ENCODE results near the gene ZSWIM6.

The ZSWIM6 gene

DNA sequence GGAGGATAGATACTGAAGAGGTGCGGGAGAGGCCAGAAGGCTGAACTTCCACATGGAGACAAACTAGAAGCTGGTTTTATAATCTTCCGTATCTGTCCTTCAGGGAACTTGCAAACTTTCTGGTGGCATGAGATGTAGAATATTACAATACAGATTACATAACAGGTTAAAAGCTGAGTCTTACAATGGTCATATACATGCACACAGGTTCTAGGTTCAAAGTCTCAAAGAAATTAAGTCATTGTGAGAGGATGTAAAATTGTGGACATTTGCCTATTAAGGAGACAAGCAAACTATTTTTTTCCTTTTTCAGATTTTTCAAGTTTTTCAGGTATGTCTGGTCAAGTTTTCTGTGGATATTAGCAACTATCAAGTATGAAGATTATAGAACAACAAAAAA, 10.4 kb upstream of the ZSWIM6 start:
- H3K4me3 ChIP-seq (ENCODE audit: low read length), result no peak overlapping the region
- no peaks in the 10 kb centered on the region for H3K9me3 ChIP-seq (replicated peaks; ENCODE audit: insufficient read depth, low read length)
- H4K20me1 ChIP-seq (ENCODE audit: insufficient read depth, low read length), result no peaks in the 10 kb centered on the region
- TF ChIP-seq, protein P1, sequence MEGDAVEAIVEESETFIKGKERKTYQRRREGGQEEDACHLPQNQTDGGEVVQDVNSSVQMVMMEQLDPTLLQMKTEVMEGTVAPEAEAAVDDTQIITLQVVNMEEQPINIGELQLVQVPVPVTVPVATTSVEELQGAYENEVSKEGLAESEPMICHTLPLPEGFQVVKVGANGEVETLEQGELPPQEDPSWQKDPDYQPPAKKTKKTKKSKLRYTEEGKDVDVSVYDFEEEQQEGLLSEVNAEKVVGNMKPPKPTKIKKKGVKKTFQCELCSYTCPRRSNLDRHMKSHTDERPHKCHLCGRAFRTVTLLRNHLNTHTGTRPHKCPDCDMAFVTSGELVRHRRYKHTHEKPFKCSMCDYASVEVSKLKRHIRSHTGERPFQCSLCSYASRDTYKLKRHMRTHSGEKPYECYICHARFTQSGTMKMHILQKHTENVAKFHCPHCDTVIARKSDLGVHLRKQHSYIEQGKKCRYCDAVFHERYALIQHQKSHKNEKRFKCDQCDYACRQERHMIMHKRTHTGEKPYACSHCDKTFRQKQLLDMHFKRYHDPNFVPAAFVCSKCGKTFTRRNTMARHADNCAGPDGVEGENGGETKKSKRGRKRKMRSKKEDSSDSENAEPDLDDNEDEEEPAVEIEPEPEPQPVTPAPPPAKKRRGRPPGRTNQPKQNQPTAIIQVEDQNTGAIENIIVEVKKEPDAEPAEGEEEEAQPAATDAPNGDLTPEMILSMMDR (IDR thresholded peaks at IDR 0.05; ENCODE audit: low read length), result no peak
- no peak for TF ChIP-seq EZH2phosphoT487 (IDR thresholded peaks at IDR 0.05; ENCODE audit: low read length)
- TF ChIP-seq EZH2 (optimal IDR thresholded peaks at IDR 0.05; ENCODE audit: low read depth, low read length), result no peak
- peaks cover 23% of the 10 kb centered on the region for H3K4me1 ChIP-seq (ENCODE audit: low read length)
- H3K4me2 ChIP-seq (ENCODE audit: low read depth, low read length), result no peak overlapping the region
- H3K79me2 ChIP-seq (ENCODE audit: low read length), result no peaks in the 10 kb centered on the region
- no peaks in the 10 kb centered on the region for H3K36me3 ChIP-seq (replicated peaks; ENCODE audit: insufficient read depth, low read length)
- H3K9ac ChIP-seq (ENCODE audit: low read length), result no peak overlapping the region
- DNase-seq, result no peak
- no peak overlapping the region for H3K27ac ChIP-seq (ENCODE audit: low read length)
- H3K27me3 ChIP-seq (replicated peaks; ENCODE audit: insufficient read depth, low read length), result no peaks in the 10 kb centered on the region
- peaks cover 25% of the 10 kb centered on the region for H3F3A ChIP-seq (ENCODE audit: insufficient read depth, low read length)
- no peak overlapping the region for H2AFZ ChIP-seq (ENCODE audit: low read length)
- no peaks in the 10 kb centered on the region for H3K9me2 ChIP-seq (replicated peaks; ENCODE audit: insufficient read depth, low read length)

DNA sequence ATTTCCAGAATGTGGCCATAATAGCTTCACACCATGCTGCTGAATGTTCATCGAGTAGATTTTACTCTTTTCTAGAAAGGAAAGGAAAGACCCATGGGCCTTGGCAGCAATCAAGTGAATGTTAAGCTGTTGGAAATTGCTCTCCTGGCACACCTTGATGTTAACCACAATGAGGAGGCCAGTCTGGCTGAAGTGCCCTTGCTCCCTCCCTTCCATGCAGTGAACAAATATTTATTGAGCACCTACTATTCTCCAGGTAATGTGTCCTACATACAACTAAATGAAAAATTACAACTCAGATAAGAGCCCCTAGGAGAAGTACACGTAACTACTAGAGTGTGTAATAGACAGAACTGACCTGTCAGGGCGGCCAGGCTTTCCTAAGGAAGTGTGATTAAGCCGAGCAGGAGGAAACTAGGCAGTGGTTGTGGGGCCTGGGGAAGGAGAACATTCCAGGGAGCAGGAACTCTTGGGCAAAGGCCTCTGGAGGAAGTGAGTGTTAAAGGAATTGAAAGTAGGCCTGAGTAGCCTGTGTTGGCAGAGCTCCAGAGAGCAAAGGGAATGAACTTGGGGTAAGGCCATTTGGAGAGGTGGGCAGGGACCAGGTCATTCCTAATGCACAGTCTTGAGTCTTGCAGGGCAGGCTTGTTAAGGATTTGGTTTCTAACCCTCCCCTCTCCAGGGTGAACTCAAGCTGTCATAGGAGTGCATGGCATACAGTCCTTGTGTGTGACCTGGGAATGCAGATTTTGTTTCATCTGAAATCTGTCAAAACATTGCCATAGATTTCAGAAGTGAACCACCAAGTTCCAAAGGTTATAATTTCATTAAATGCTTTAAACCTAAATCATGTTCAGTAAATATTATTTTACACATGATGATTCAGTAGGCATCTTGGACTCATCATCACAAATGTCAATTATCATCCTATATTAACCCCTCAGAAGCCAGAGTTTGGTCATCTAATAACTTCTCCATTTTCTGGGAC, 9.0 kb upstream of the ZSWIM6 start:
- H3K9me3 ChIP-seq (replicated peaks; ENCODE audit: insufficient read depth, low read length), result no peaks in the 10 kb centered on the region
- H3K4me2 ChIP-seq (ENCODE audit: low read depth, low read length), result no peak overlapping the region
- no peaks in the 10 kb centered on the region for H3K79me2 ChIP-seq (ENCODE audit: low read length)
- H4K20me1 ChIP-seq (ENCODE audit: insufficient read depth, low read length), result no peaks in the 10 kb centered on the region
- H3K4me1 ChIP-seq (ENCODE audit: low read length), result peaks cover 25% of the 10 kb centered on the region
- H3K9me2 ChIP-seq (replicated peaks; ENCODE audit: insufficient read depth, low read length), result no peaks in the 10 kb centered on the region
- H3K36me3 ChIP-seq (replicated peaks; ENCODE audit: insufficient read depth, low read length), result no peaks in the 10 kb centered on the region
- no peak overlapping the region for H3K4me3 ChIP-seq (ENCODE audit: low read length)
- H3K27ac ChIP-seq (ENCODE audit: low read length), result no peak overlapping the region
- TF ChIP-seq EZH2phosphoT487 (IDR thresholded peaks at IDR 0.05; ENCODE audit: low read length) (no peak), EZH2 (optimal IDR thresholded peaks at IDR 0.05; ENCODE audit: low read depth, low read length) (no peak)
- TF ChIP-seq, protein P1 (IDR thresholded peaks at IDR 0.05; ENCODE audit: low read length), result no peak
- H3K27me3 ChIP-seq (replicated peaks; ENCODE audit: insufficient read depth, low read length), result no peaks in the 10 kb centered on the region
- peaks cover 25% of the 10 kb centered on the region for H3F3A ChIP-seq (ENCODE audit: insufficient read depth, low read length)
- DNase-seq, result no peak
- H3K9ac ChIP-seq (ENCODE audit: low read length), result no peak overlapping the region
- H2AFZ ChIP-seq (ENCODE audit: low read length), result no peak overlapping the region

DNA sequence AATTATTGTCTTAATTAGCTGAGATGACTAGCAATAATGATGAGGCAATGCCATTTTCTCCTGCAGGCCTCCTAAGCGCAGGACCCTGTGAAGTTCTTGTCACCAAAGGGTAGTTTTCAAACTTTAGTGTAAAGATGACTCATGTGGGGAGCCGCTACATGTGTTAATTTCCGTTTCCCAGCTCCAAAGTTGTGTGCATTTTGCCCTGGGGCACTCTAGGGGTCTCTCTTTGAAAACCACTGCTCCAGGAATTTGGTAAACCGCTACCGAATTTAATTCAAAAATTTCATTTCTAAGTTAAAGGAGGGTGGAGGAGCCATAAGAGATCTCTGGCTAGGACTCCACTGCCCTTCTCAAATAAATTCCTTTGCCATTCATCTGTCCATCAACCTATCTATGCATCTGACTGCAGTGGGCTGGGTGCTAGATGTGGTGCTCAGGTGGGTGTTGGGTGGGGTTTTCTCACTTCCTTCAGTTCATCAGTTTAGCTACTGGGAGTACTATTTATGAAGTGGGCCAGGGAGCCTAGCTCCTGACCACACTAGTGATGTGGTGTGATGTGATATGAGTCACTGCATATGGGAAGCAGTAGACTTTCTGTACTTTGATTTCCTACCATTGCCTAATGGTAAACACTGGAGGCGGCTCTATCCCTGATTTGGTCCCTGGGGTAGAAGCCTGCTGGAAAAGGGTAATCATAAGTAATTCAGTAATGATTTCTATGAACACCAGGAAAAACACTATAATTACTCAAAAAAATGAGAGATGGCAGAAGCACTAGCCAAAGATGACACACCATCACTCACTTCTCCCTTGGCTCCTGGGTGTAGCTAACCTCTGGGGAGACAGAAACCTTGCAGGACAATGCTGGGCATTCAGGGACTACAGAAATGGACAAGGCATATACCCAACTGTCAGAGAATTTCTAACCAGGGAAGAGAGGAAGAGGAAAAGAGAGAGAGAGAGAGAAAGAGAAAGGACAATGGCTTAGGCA, 4.0 kb upstream of the ZSWIM6 start:
- H2AFZ ChIP-seq (ENCODE audit: low read length), result no peak overlapping the region
- TF ChIP-seq EZH2phosphoT487 (IDR thresholded peaks at IDR 0.05; ENCODE audit: low read length) (no peak), EZH2 (optimal IDR thresholded peaks at IDR 0.05; ENCODE audit: low read depth, low read length) (no peak)
- TF ChIP-seq, protein P1 (IDR thresholded peaks at IDR 0.05; ENCODE audit: low read length), result no peak
- peaks cover 8% of the 10 kb centered on the region; the same call in 1 of the 2 replicates for H3K27me3 ChIP-seq (replicated peaks; ENCODE audit: insufficient read depth, low read length)
- peaks cover 8% of the 10 kb centered on the region for H3K4me1 ChIP-seq (ENCODE audit: low read length)
- no peaks in the 10 kb centered on the region for H3K9me2 ChIP-seq (replicated peaks; ENCODE audit: insufficient read depth, low read length)
- H3F3A ChIP-seq (ENCODE audit: insufficient read depth, low read length), result peaks cover 11% of the 10 kb centered on the region
- no peak overlapping the region for H3K4me2 ChIP-seq (ENCODE audit: low read depth, low read length)
- peaks cover 3% of the 10 kb centered on the region; the same call in 1 of the 2 replicates for H3K79me2 ChIP-seq (ENCODE audit: low read length)
- no peak overlapping the region for H3K4me3 ChIP-seq (ENCODE audit: low read length)
- H3K36me3 ChIP-seq (replicated peaks; ENCODE audit: insufficient read depth, low read length), result no peaks in the 10 kb centered on the region
- H3K27ac ChIP-seq (ENCODE audit: low read length), result no peak overlapping the region
- no peaks in the 10 kb centered on the region for H3K9me3 ChIP-seq (replicated peaks; ENCODE audit: insufficient read depth, low read length)
- no peaks in the 10 kb centered on the region for H4K20me1 ChIP-seq (ENCODE audit: insufficient read depth, low read length)
- no peak for DNase-seq
- H3K9ac ChIP-seq (ENCODE audit: low read length), result no peak overlapping the region
